B cell (primary cell): ENCODE results near the gene NUAK2. TPM values are rescaled to one million over a fixed set of nuclear protein-coding genes. Genes with fewer than 3 reads are reported as not detected.
"Not testable (repeated sequence)": the region's sequence is repeated elsewhere in the genome, so short reads cannot be mapped to it uniquely, and the experiment has no call there.

Experiments
- ATAC-seq: fragments of 200-7000 bp; cut with Tn5 transposase; one replicate; pipeline ENCODE4 v1.10.0; 2021; ENCODE audit warnings: low read depth, mild to moderate bottlenecking, moderate number of reproducible peaks, moderate library complexity
- CTCF ChIA-PET: fragments of 350-600 bp; sonication (Branson Sonifier 250); formaldehyde crosslinking; loops from one replicate; lab custom pipeline; 2021; ENCODE audit warnings: antibody characterized with exemption, inconsistent platforms; lab: Charles Lee
- POLR2A ChIA-PET: fragments of 350-600 bp; sonication (Branson Sonifier 250); formaldehyde crosslinking; loops from one replicate; lab custom pipeline; 2021; ENCODE audit warnings: antibody characterized with exemption; lab: Charles Lee
- DNase-seq: peaks from one replicate; pipeline ENCODE4 v3.0.0; 2013
- H2AFZ ChIP-seq: 2 replicates; pipeline ENCODE4 v1.6.1; 2012; ENCODE audit warnings: mild to moderate bottlenecking, low read depth, low read length; ENCODE audit not compliant: insufficient read depth, poor library complexity, severe bottlenecking
- H3K27ac ChIP-seq, 2 donors: 1 replicate in 1 of 2; 2 replicates in 1 of 2; pipeline ENCODE4 v1.5.1; 2012 to 2013; ENCODE audit warnings: low read length in 2 of 2, mild to moderate bottlenecking in 2 of 2, moderate library complexity in 1 of 2
- H3K27me3 ChIP-seq, 4 experiments: fragments of 200-600 bp in 1 of 4; sonication (generic) in 1 of 4; replicated peaks in 1 of 4; 1 replicate in 2 of 4; 2 replicates in 2 of 4; pipeline versions ENCODE4 v1.6.1 to v1.7.0; 2013 to 2016; ENCODE audit warnings: low read length in 3 of 4, mild to moderate bottlenecking in 2 of 4, mixed read lengths in 1 of 4, moderate library complexity in 1 of 4; ENCODE audit not compliant: insufficient read depth in 4 of 4, control insufficient read depth in 3 of 4; ENCODE audit errors: control extremely low read depth in 1 of 4
- H3K36me3 ChIP-seq, 2 experiments: replicated peaks in 1 of 2; 1 replicate in 1 of 2; 2 replicates in 1 of 2; pipeline versions ENCODE4 v1.6.1 to v1.7.1; 2013; ENCODE audit warnings: low read length in 1 of 2; ENCODE audit not compliant: insufficient read depth in 2 of 2, control insufficient read depth in 1 of 2; ENCODE audit errors: control extremely low read depth in 1 of 2, extremely low read depth in 1 of 2
- H3K4me1 ChIP-seq, 2 donors: fragments of 200-600 bp in 1 of 2; sonication (generic) in 1 of 2; 1 replicate in 1 of 2; 2 replicates in 1 of 2; pipeline versions ENCODE4 v1.5.1 to v1.6.1; 2013 to 2017; ENCODE audit warnings: low read length in 2 of 2; ENCODE audit not compliant: control insufficient read depth in 2 of 2, insufficient read depth in 2 of 2
- H3K4me2 ChIP-seq: replicated peaks from 2 replicates; pipeline ENCODE3; 2012; ENCODE audit warnings: mild to moderate bottlenecking, low read depth, low read length; ENCODE audit not compliant: poor library complexity, severe bottlenecking
- H3K4me3 ChIP-seq, 5 experiments: fragments of 200-600 bp in 1 of 5; sonication (generic) in 1 of 5; 1 replicate in 3 of 5; 2 replicates in 2 of 5; pipeline versions ENCODE4 v1.5.1 to v1.7.0; 2011 to 2016; ENCODE audit warnings: low read length in 4 of 5, mild to moderate bottlenecking in 4 of 5, low read depth in 2 of 5, control low read depth in 1 of 5, moderate library complexity in 1 of 5; ENCODE audit not compliant: insufficient read depth in 1 of 5; ENCODE audit errors: control extremely low read depth in 1 of 5, extremely low read depth in 1 of 5
- H3K79me2 ChIP-seq: fragments of 200-600 bp; sonication (generic); one replicate; pipeline ENCODE4 v1.6.0; 2016; ENCODE audit warnings: low read length; ENCODE audit not compliant: control insufficient read depth, insufficient read depth
- H3K9ac ChIP-seq: fragments of 200-600 bp; sonication (generic); 2 replicates; pipeline ENCODE4 v1.6.1; 2017; ENCODE audit warnings: mild to moderate bottlenecking, low read length, moderate library complexity
- H3K9me3 ChIP-seq, 3 donors: one replicate each; pipeline versions ENCODE4 v1.6.1 to v1.7.1; 2013; ENCODE audit warnings: low read length in 2 of 3; ENCODE audit not compliant: control insufficient read depth in 2 of 3, insufficient read depth in 1 of 3; ENCODE audit errors: control extremely low read depth in 1 of 3
- H4K20me1 ChIP-seq: 2 replicates; pipeline ENCODE4 v1.6.0; 2012; ENCODE audit warnings: mild to moderate bottlenecking, low read length; ENCODE audit not compliant: insufficient read depth, control insufficient read depth, poor library complexity, severe bottlenecking
- H3K27ac Mint-ChIP-seq: one replicate; pipeline ENCODE4 v1.8.0; 2021; ENCODE audit warnings: mixed read lengths
- H3K27me3 Mint-ChIP-seq: one replicate; pipeline ENCODE4 v1.8.0; 2021; ENCODE audit warnings: mixed read lengths
- H3K4me1 Mint-ChIP-seq: one replicate; pipeline ENCODE4 v1.8.0; 2021; ENCODE audit warnings: mixed read lengths
- H3K4me3 Mint-ChIP-seq: one replicate; pipeline ENCODE4 v1.8.0; 2021; ENCODE audit warnings: mixed read lengths
- H3K9me3 Mint-ChIP-seq: one replicate; pipeline ENCODE4 v1.8.0; 2022; ENCODE audit warnings: mixed read lengths; ENCODE audit not compliant: insufficient read depth
- CTCF ChIP-seq: fragments of 200-600 bp; IDR thresholded peaks from one replicate; pipeline ENCODE4 v1.8.0; 2022; ENCODE audit warnings: antibody characterized with exemption, mild to moderate bottlenecking
- EZH2 ChIP-seq: IDR thresholded peaks from 2 replicates; pipeline ENCODE4 v1.6.1; 2012; ENCODE audit warnings: borderline replicate concordance, low read depth, mild to moderate bottlenecking, moderate library complexity, low read length; ENCODE audit not compliant: insufficient read depth, poor library complexity, severe bottlenecking
- WGBS: methylation state at CpG from one replicate; pipeline ENCODE4 v1.1.5; 2013; ENCODE audit warnings: missing lambda C conversion rate; ENCODE audit not compliant: insufficient coverage; 5-methylcytosine and 5-hydroxymethylcytosine counted together
- intact Hi-C: fragments of 100-400 bp; cut with micrococcal nuclease; formaldehyde crosslinking; loops from one replicate; pipeline ENCODE4 v1.10.0; 2022
- polyA plus RNA-seq: library from polyadenylated mRNA; depleted of rRNA; stranded (reverse); fragments of >200 nt; gene quantifications from 2 replicates; pipeline ENCODE4 v1.2.3, GENCODE V29; 2012
- total RNA-seq, 2 donors: library from RNA; stranded (reverse); fragments of 120-200 nt in 1 of 2; gene quantifications; 1 replicate in 1 of 2; 2 replicates in 1 of 2; pipeline versions ENCODE4 v1.2.3 to v1.2.4, GENCODE V29; 2013 to 2022

Gene NUAK2
- total and polyA plus RNA-seq, 2 donors (not counting 1 experiment from before 2014, with no cell fraction given) = 37.9 to 102 TPM

- CTCF ChIA-PET = interaction anchor here (1.6 to 56.6 kb wide), 4 partner anchors 9 to 241 kb away, joined by 6 to 2421 read pairs (median 142); partner anchors contain the start of gene NUAK2
- H3K27me3 ChIP-seq = no peaks in the 10 kb centered on the region
- no peaks in the 10 kb centered on the region for H3K36me3 ChIP-seq
- ATAC-seq = no peak
- H3K4me3 Mint-ChIP-seq = peak overlapping the region; percentile 77
- POLR2A ChIA-PET = interaction anchor here (0.7 to 9.8 kb wide), 3 partner anchors 7 to 56 kb away, joined by 9 to 372 read pairs (median 131); partner anchors contain the start of genes NUAK2 and TMCC2
- DNase-seq = no peak
- 80% methylated on average over 10 of the region's 15 CpGs for WGBS
- intact Hi-C loops = loop anchor here (10.0 kb wide), 1 partner anchor 771 kb away; the partner anchor contains the start of gene RHEX
- H3K9ac ChIP-seq = peak overlapping the region; percentile 49
- peaks cover 32% of the 10 kb centered on the region for H3K79me2 ChIP-seq
- H3K4me3 ChIP-seq = no peak overlapping the region
- peaks cover 90 to 95% of the 10 kb centered on the region in 2 donors for H3K4me1 ChIP-seq
- no peaks in the 10 kb centered on the region for H3K9me3 Mint-ChIP-seq
- H3K4me1 Mint-ChIP-seq = peaks cover 88% of the 10 kb centered on the region
- H3K27ac Mint-ChIP-seq = peak overlapping the region; percentile 92
- no peaks in the 10 kb centered on the region for H3K27me3 Mint-ChIP-seq
- H3K9me3 ChIP-seq = no peaks in the 10 kb centered on the region
- TF ChIP-seq CTCF = no peak
- TF ChIP-seq EZH2 = no peak
- peak overlapping the region; percentile 82 for H3K4me2 ChIP-seq
- peak overlapping the region; percentile 94 for H3K27ac ChIP-seq
- H4K20me1 ChIP-seq = no peaks in the 10 kb centered on the region
- peak overlapping the region; percentile 24 for H2AFZ ChIP-seq
These were observed 38.0 kb downstream of the NUAK2 start for GRCh38 chr1:205283270-205284147.

- CTCF ChIA-PET = interaction anchor here (0.8 to 56.6 kb wide), 10 partner anchors 7 to 244 kb away, joined by 3 to 2421 read pairs (median 9); partner anchors contain the start of gene NUAK2
- intact Hi-C loops = loop anchor here (10.0 kb wide), 1 partner anchor 774 kb away; the partner anchor contains the start of gene RHEX
These were observed 40.7 kb downstream of the NUAK2 start for GRCh38 chr1:205280666-205281395.

More at GRCh38 chr1:205280666-205281395, 40.7 kb downstream of the NUAK2 start:
- H4K20me1 ChIP-seq, H3K27me3 ChIP-seq, ATAC-seq, H3K9me3 Mint-ChIP-seq, DNase-seq, H3K36me3 ChIP-seq, H3K27me3 Mint-ChIP-seq, H3K9me3 ChIP-seq: not testable (repeated sequence)
- peaks cover 39% of the 10 kb centered on the region for H3K79me2 ChIP-seq
- WGBS = 94% methylated on average over 7 of the region's 10 CpGs
- peak overlapping the region in 2 of 5 experiments; percentile 1 to 44 for H3K4me3 ChIP-seq
- peak overlapping the region; percentile 74 for H3K4me2 ChIP-seq
- Mint-ChIP-seq H3K4me3 (peak overlapping the region; percentile 76), H3K27ac (peak overlapping the region; percentile 91), H3K4me1 (peaks cover 84% of the 10 kb centered on the region)
- H2AFZ ChIP-seq = peak overlapping the region; percentile 34
- POLR2A ChIA-PET = interaction anchor here (0.6 to 10.5 kb wide), 4 partner anchors 6 to 40 kb away, joined by 5 to 194 read pairs (median 71); partner anchors contain the start of gene NUAK2
- peaks cover 94 to 97% of the 10 kb centered on the region in 2 donors for H3K4me1 ChIP-seq
- H3K9ac ChIP-seq = peak overlapping the region; percentile 62
- peak overlapping the region; percentile 66 to 85 for H3K27ac ChIP-seq
